Endodermal cell (in vitro differentiated cells): ENCODE data around the gene CREBBP. TPM values are rescaled to one million over a fixed set of nuclear protein-coding genes. Genes with fewer than 3 reads are reported as not detected.

Experiments used
- DNase-seq: peaks from one replicate; pipeline ENCODE4 v3.0.0-alpha.2; 2017
- H3K27ac ChIP-seq: 2 replicates; pipeline ENCODE4 v1.5.1; 2013; ENCODE audit warnings: mild to moderate bottlenecking, low read depth, low read length, moderate library complexity
- H3K27me3 ChIP-seq: 2 replicates; pipeline ENCODE4 v1.6.1; 2013; ENCODE audit warnings: mild to moderate bottlenecking, low read length, moderate library complexity; ENCODE audit not compliant: insufficient read depth, control insufficient read depth, poor library complexity, severe bottlenecking
- H3K36me3 ChIP-seq: 2 replicates; pipeline ENCODE4 v1.7.0; 2013; ENCODE audit warnings: mild to moderate bottlenecking, low read length, moderate library complexity; ENCODE audit not compliant: control insufficient read depth, insufficient read depth
- H3K4me1 ChIP-seq: one replicate; pipeline ENCODE4 v1.7.0; 2013; ENCODE audit warnings: low read length; ENCODE audit not compliant: control insufficient read depth, insufficient read depth
- H3K4me3 ChIP-seq: 2 replicates; pipeline ENCODE4 v1.5.1; 2013; ENCODE audit warnings: mild to moderate bottlenecking, low read length, moderate library complexity
- H3K9ac ChIP-seq: 2 replicates; pipeline ENCODE4 v1.6.1; 2013; ENCODE audit warnings: mild to moderate bottlenecking, low read length, moderate library complexity; ENCODE audit not compliant: poor library complexity, severe bottlenecking; ENCODE audit errors: extremely low read depth
- H3K9me3 ChIP-seq: 2 replicates; pipeline ENCODE4 v1.6.1; 2013; ENCODE audit warnings: mild to moderate bottlenecking, low read length, moderate library complexity; ENCODE audit not compliant: control insufficient read depth
- H3K27ac Mint-ChIP-seq: 2 replicates; pipeline ENCODE4 v1.8.0; 2020; ENCODE audit warnings: mixed read lengths
- H3K27me3 Mint-ChIP-seq: 2 replicates; pipeline ENCODE4 v1.8.0; 2021; ENCODE audit warnings: mild to moderate bottlenecking, mixed read lengths; ENCODE audit not compliant: insufficient read depth
- H3K36me3 Mint-ChIP-seq: 2 replicates; pipeline ENCODE4 v1.8.0; 2020; ENCODE audit warnings: low read depth, mixed read lengths
- H3K4me1 Mint-ChIP-seq: 2 replicates; pipeline ENCODE4 v1.8.0; 2020; ENCODE audit warnings: mixed read lengths
- H3K4me3 Mint-ChIP-seq: 2 replicates; pipeline ENCODE4 v1.8.0; 2020; ENCODE audit warnings: mild to moderate bottlenecking, moderate library complexity, mixed read lengths
- H3K9me3 Mint-ChIP-seq: 2 replicates; pipeline ENCODE4 v1.8.0; 2020; ENCODE audit warnings: mild to moderate bottlenecking, mixed read lengths
- WGBS, 2 experiments: methylation state at CpG; one replicate each; pipeline versions ENCODE4 v1.1.5 to v1.1.7; 2013; ENCODE audit warnings: missing lambda C conversion rate in 2 of 2, mixed read lengths in 1 of 2; ENCODE audit not compliant: insufficient coverage in 1 of 2, insufficient read length in 1 of 2; 5-methylcytosine and 5-hydroxymethylcytosine counted together
- total RNA-seq, 2 donors: library from RNA; stranded (reverse); fragmentation: NEBNext Ultra II Directional in 1 of 2; extraction: Animal tissue kit (Norgen Biotek cat#: 25700) in 1 of 2; gene quantifications; 2 replicates in 1 of 2; 3 replicates in 1 of 2; pipeline ENCODE4 v1.2.1, GENCODE V29; 2021
- TF ChIP-seq, protein P1 (sequence below): fragments of 200-600 bp; sonication (generic); conservative IDR thresholded peaks from 2 replicates; pipeline ENCODE4 v1.5.0; 2021; ENCODE audit warnings: antibody characterized with exemption, mild to moderate bottlenecking

The CREBBP gene
- total RNA-seq, 2 donors from 2014 or later: 71.1 to 103 TPM

DNA sequence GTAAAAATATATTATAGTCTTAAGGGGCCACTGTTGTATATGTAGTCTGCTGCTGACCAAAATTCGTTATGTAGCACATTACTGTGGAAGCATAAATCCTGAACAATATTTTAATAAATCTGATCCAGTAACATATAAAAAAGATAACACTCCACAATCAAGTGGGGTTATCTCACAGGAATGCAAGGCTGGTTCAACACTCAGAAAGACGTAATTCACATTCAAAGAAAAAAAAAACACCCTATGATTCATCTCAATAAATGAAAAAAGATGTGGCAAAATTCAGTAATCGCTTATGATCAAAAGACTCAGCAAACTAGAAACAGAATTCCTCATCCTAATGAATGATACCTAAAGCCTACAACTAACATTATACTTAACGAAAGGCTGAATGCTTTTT, 47.8 kb downstream of the CREBBP start:
- Histone ChIP-seq H3K4me1 (no peaks in the 10 kb centered on the region), H3K27me3 (no peaks in the 10 kb centered on the region), H3K4me3 (no peak overlapping the region), H3K27ac (no peak overlapping the region), H3K36me3 (peaks cover 61% of the 10 kb centered on the region), H3K9ac (no peak overlapping the region), H3K9me3 (peaks cover 27% of the 10 kb centered on the region)
- Mint-ChIP-seq H3K27me3 (no peaks in the 10 kb centered on the region), H3K4me1 (peaks cover 2% of the 10 kb centered on the region), H3K27ac (no peak overlapping the region), H3K4me3 (no peak overlapping the region), H3K36me3 (peaks cover 51% of the 10 kb centered on the region), H3K9me3 (peaks cover 16% of the 10 kb centered on the region)
- WGBS, 2 experiments: 88 to 93% methylated on average over 3 to 4 of the region's 4 CpGs
- no peak for DNase-seq
- TF ChIP-seq, protein P1, sequence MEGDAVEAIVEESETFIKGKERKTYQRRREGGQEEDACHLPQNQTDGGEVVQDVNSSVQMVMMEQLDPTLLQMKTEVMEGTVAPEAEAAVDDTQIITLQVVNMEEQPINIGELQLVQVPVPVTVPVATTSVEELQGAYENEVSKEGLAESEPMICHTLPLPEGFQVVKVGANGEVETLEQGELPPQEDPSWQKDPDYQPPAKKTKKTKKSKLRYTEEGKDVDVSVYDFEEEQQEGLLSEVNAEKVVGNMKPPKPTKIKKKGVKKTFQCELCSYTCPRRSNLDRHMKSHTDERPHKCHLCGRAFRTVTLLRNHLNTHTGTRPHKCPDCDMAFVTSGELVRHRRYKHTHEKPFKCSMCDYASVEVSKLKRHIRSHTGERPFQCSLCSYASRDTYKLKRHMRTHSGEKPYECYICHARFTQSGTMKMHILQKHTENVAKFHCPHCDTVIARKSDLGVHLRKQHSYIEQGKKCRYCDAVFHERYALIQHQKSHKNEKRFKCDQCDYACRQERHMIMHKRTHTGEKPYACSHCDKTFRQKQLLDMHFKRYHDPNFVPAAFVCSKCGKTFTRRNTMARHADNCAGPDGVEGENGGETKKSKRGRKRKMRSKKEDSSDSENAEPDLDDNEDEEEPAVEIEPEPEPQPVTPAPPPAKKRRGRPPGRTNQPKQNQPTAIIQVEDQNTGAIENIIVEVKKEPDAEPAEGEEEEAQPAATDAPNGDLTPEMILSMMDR: no peak

- Histone ChIP-seq H3K4me1 (no peaks in the 10 kb centered on the region), H3K27me3 (no peaks in the 10 kb centered on the region), H3K36me3 (peaks cover 49% of the 10 kb centered on the region), H3K9ac (no peak overlapping the region), H3K9me3 (peaks cover 23% of the 10 kb centered on the region), H3K27ac (no peak overlapping the region), H3K4me3 (no peak overlapping the region)
- TF ChIP-seq, protein P1: no peak
- Mint-ChIP-seq H3K27ac (peak overlapping the region; percentile 22), H3K27me3 (no peaks in the 10 kb centered on the region), H3K4me3 (no peak overlapping the region), H3K9me3 (peaks cover 16% of the 10 kb centered on the region), H3K4me1 (peaks cover 2% of the 10 kb centered on the region), H3K36me3 (peaks cover 43% of the 10 kb centered on the region)
- no peak for DNase-seq
- 89 to 91% methylated on average over 9 of the region's 9 CpGs for WGBS, 2 experiments
Measured at GRCh38 chr16:3830625-3831254, 49.8 kb downstream of the CREBBP start.

GRCh38 chr16:3829631-3830536, 50.6 kb downstream of the CREBBP start:
- peaks cover 37% of the 10 kb centered on the region for H3K36me3 Mint-ChIP-seq
- DNase-seq: no peak
- H3K27ac ChIP-seq: no peak overlapping the region
- peaks cover 4% of the 10 kb centered on the region for H3K4me1 Mint-ChIP-seq
- H3K27me3 Mint-ChIP-seq: no peaks in the 10 kb centered on the region
- TF ChIP-seq, protein P1: no peak
- no peak overlapping the region for H3K9ac ChIP-seq
- H3K4me3 ChIP-seq: no peak overlapping the region
- H3K36me3 ChIP-seq: peaks cover 48% of the 10 kb centered on the region
- peaks cover 22% of the 10 kb centered on the region for H3K9me3 ChIP-seq
- H3K4me1 ChIP-seq: no peaks in the 10 kb centered on the region
- peaks cover 16% of the 10 kb centered on the region for H3K9me3 Mint-ChIP-seq
- H3K4me3 Mint-ChIP-seq: no peak overlapping the region
- 86 to 98% methylated on average over 3 to 6 of the region's 6 CpGs for WGBS, 2 experiments
- no peaks in the 10 kb centered on the region for H3K27me3 ChIP-seq
- peak overlapping the region; percentile 82 for H3K27ac Mint-ChIP-seq
